GM19452 (cell line): Measurements from ENCODE around the gene NFU1.

Experiments
- ATAC-seq: cut with Tn5 transposase; IDR thresholded peaks from one replicate; pipeline ENCODE4 v1.9.1; 2021; ENCODE audit not compliant: unreplicated experiment

NFU1 gene

GRCh38 chr2:69436938-69437750 is at the start of gene NFU1:
NFU1 (minus strand) TSS chr2:69437435; CDS start chr2:69437422, 13 bp downstream.
- ATAC-seq, result peak; percentile 98

- ATAC-seq, result no peak
These were observed 46.5 kb upstream of the NFU1 start for GRCh38 chr2:69483696-69484095.

GRCh38 chr2:69483024-69483423 is 45.8 kb upstream of the NFU1 start:
- no peak for ATAC-seq

GRCh38 chr2:69482471-69482870 is 45.2 kb upstream of the NFU1 start:
- no peak for ATAC-seq

- no peak for ATAC-seq
These were observed 44.2 kb upstream of the NFU1 start for GRCh38 chr2:69481421-69481820.

- ATAC-seq, result no peak
These were observed 40.4 kb upstream of the NFU1 start for GRCh38 chr2:69477627-69478026.

- ATAC-seq, result no peak
These were observed 37.5 kb upstream of the NFU1 start for GRCh38 chr2:69474688-69475087.

GRCh38 chr2:69471793-69472192 is 34.6 kb upstream of the NFU1 start:
- ATAC-seq, result no peak

- no peak for ATAC-seq
These were observed 33.7 kb upstream of the NFU1 start for GRCh38 chr2:69470911-69471310.

- ATAC-seq, result no peak
These were observed 32.5 kb upstream of the NFU1 start for GRCh38 chr2:69469784-69470183.

- no peak for ATAC-seq
These were observed 32.1 kb upstream of the NFU1 start for GRCh38 chr2:69469375-69469774.

GRCh38 chr2:69466728-69467127 is 29.5 kb upstream of the NFU1 start:
- no peak for ATAC-seq

GRCh38 chr2:69465513-69466456 is 28.6 kb upstream of the NFU1 start:
- ATAC-seq, result no peak

- ATAC-seq, result no peak
These were observed 27.3 kb upstream of the NFU1 start for GRCh38 chr2:69464575-69464974.

- ATAC-seq, result no peak
These were observed 25.5 kb upstream of the NFU1 start for GRCh38 chr2:69462780-69463179.

- ATAC-seq, result no peak
These were observed 24.2 kb upstream of the NFU1 start for GRCh38 chr2:69461404-69461803.

GRCh38 chr2:69459936-69460335 is 22.7 kb upstream of the NFU1 start:
- no peak for ATAC-seq

- ATAC-seq, result no peak
These were observed 19.8 kb upstream of the NFU1 start for GRCh38 chr2:69456950-69457445.

GRCh38 chr2:69456154-69456553 is 18.9 kb upstream of the NFU1 start:
- no peak for ATAC-seq

GRCh38 chr2:69454976-69455375 is 17.7 kb upstream of the NFU1 start:
- no peak for ATAC-seq

GRCh38 chr2:69453475-69454129 is 16.4 kb upstream of the NFU1 start:
- peak; percentile 84 for ATAC-seq
